DOHH2 (cell line): ENCODE data around the gene LRRC2.

Experiments
- EZH2phosphoT487 ChIP-seq: fragments of 200-600 bp; sonication (generic); IDR thresholded peaks from 2 replicates; pipeline ENCODE4 v1.6.1; 2017; ENCODE audit warnings: borderline replicate concordance, mild to moderate bottlenecking, antibody characterized with exemption, low read length, moderate library complexity, mixed read lengths
- TF ChIP-seq, protein P1 (sequence below): fragments of 200-600 bp; sonication (generic); IDR thresholded peaks from one replicate; pipeline ENCODE4 v1.5.1; 2014; ENCODE audit warnings: antibody characterized with exemption, mild to moderate bottlenecking, low read depth, low read length; ENCODE audit not compliant: poor library complexity, severe bottlenecking

DNA sequence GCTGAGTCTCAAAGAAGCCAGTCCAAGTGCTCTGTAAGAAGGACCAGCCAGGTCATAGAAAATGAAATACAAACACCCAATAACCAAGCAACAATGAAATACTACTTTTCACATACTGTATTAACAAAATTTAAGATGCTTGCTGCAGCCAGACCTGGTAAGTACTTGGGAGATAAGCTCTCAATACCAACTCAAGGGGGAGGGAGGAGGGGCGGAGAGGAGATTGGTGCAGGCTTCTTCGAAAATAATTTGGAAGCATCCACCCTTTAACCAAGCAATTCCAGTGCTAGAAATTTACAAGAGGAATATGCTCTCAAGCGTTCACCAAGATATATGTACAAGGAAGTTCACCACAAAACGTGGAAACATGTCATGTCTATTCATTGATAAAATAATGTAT lies 7.6 kb upstream of the LRRC2 start:
- TF ChIP-seq, protein P1, sequence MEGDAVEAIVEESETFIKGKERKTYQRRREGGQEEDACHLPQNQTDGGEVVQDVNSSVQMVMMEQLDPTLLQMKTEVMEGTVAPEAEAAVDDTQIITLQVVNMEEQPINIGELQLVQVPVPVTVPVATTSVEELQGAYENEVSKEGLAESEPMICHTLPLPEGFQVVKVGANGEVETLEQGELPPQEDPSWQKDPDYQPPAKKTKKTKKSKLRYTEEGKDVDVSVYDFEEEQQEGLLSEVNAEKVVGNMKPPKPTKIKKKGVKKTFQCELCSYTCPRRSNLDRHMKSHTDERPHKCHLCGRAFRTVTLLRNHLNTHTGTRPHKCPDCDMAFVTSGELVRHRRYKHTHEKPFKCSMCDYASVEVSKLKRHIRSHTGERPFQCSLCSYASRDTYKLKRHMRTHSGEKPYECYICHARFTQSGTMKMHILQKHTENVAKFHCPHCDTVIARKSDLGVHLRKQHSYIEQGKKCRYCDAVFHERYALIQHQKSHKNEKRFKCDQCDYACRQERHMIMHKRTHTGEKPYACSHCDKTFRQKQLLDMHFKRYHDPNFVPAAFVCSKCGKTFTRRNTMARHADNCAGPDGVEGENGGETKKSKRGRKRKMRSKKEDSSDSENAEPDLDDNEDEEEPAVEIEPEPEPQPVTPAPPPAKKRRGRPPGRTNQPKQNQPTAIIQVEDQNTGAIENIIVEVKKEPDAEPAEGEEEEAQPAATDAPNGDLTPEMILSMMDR = no peak
- TF ChIP-seq EZH2phosphoT487 = no peak
